HepG2 (cell line): ENCODE data around the gene TADA2A. TPM values are rescaled to one million over a fixed set of nuclear protein-coding genes. Genes with fewer than 3 reads are reported as not detected.
A peak's percentile ranks its signal among the peaks of the same experiment; 100 is the strongest.

Experiments
- ATF3 ChIP-seq: sonication (generic); formaldehyde crosslinking; IDR thresholded peaks from 2 replicates; pipeline ENCODE4 v1.4.0; 2020; ENCODE audit warnings: missing genetic modification reagents
- GTF2F1 ChIP-seq: fragments of 150-350 bp; IDR thresholded peaks from 2 replicates; pipeline ENCODE4 v1.6.1; 2014; ENCODE audit warnings: low read length
- HNRNPUL1 ChIP-seq: fragments of 200-400 bp; formaldehyde crosslinking; IDR thresholded peaks from 2 replicates; pipeline ENCODE4 v1.6.1; 2017; ENCODE audit warnings: low read depth, mild to moderate bottlenecking, low read length, moderate library complexity
- NR2C2 ChIP-seq: sonication (generic); formaldehyde crosslinking; IDR thresholded peaks from 2 replicates; pipeline ENCODE4 v1.4.0; 2020; ENCODE audit warnings: missing genetic modification reagents, mild to moderate bottlenecking, moderate library complexity, borderline replicate concordance
- RORA ChIP-seq: sonication (generic); formaldehyde crosslinking; IDR thresholded peaks from 2 replicates; pipeline ENCODE4 v1.5.0; 2020; ENCODE audit warnings: mild to moderate bottlenecking, missing genetic modification reagents, moderate library complexity
- SIX4 ChIP-seq: sonication (generic); formaldehyde crosslinking; IDR thresholded peaks from 2 replicates; pipeline ENCODE4 v1.4.0; 2020; ENCODE audit warnings: missing genetic modification reagents
- U2AF1 ChIP-seq: fragments of 200-400 bp; formaldehyde crosslinking; optimal IDR thresholded peaks from 2 replicates; pipeline ENCODE3; 2017; ENCODE audit warnings: mild to moderate bottlenecking, low read depth, low read length
- XRCC5 ChIP-seq: fragments of 200-400 bp; formaldehyde crosslinking; optimal IDR thresholded peaks from 2 replicates; pipeline ENCODE3; 2017; ENCODE audit warnings: mild to moderate bottlenecking, low read length
- ZBTB7A ChIP-seq: sonication (generic); formaldehyde crosslinking; IDR thresholded peaks from 2 replicates; pipeline ENCODE4 v1.8.0; 2022; ENCODE audit warnings: mild to moderate bottlenecking, missing genetic modification reagents
- ZNF20 ChIP-seq: sonication (generic); formaldehyde crosslinking; IDR thresholded peaks from 2 replicates; pipeline ENCODE4 v1.4.0; 2020; ENCODE audit warnings: mild to moderate bottlenecking, moderate library complexity, missing genetic modification reagents
- ZNF530 ChIP-seq: sonication (generic); formaldehyde crosslinking; IDR thresholded peaks from 2 replicates; pipeline ENCODE4 v1.5.0; 2020; ENCODE audit warnings: low read depth, mild to moderate bottlenecking, missing genetic modification reagents
- ZNF703 ChIP-seq: sonication (generic); formaldehyde crosslinking; IDR thresholded peaks from 2 replicates; pipeline ENCODE4 v1.5.1; 2020; ENCODE audit warnings: missing genetic modification reagents, mild to moderate bottlenecking, moderate library complexity, borderline replicate concordance
- ZSCAN29 ChIP-seq: sonication (generic); formaldehyde crosslinking; conservative IDR thresholded peaks from 2 replicates; pipeline ENCODE4 v1.4.0; 2020; ENCODE audit warnings: mild to moderate bottlenecking, missing genetic modification reagents
- ZSCAN9 ChIP-seq: IDR thresholded peaks from 2 replicates; pipeline ENCODE4 v1.6.1; 2016; ENCODE audit warnings: borderline replicate concordance
- polyA plus RNA-seq, 8 experiments: library from polyadenylated mRNA; depleted of rRNA in 3 of 8; stranded (reverse) in 7 of 8; unstranded in 1 of 8; fragments of >200 nt; fragmentation: Illumina TruSeq in 4 of 8; extraction: Trizol in 4 of 8; gene quantifications; 2 replicates each; pipeline versions ENCODE4 v1.2.1 to v1.2.3, GENCODE V29; 2011 to 2016; ENCODE audit warnings: low read depth in 4 of 8, missing spikeins in 1 of 8, mixed read lengths in 1 of 8; ENCODE audit not compliant: insufficient read depth in 1 of 8
- total RNA-seq, 5 experiments: library from RNA; depleted of rRNA; stranded (reverse); fragments of >200 nt; fragmentation: Illumina TruSeq; extraction: Trizol; gene quantifications; 2 replicates each; pipeline ENCODE4 v1.2.3, GENCODE V29; 2016; ENCODE audit warnings: low read depth in 1 of 5
- TF ChIP-seq, protein P1 (sequence below): sonication (generic); formaldehyde crosslinking; IDR thresholded peaks from 2 replicates; pipeline ENCODE4 v1.9.0; 2022; ENCODE audit warnings: low read depth, missing genetic modification reagents
- TF ChIP-seq, protein P2 (sequence below): sonication (generic); formaldehyde crosslinking; conservative IDR thresholded peaks from 2 replicates; pipeline ENCODE4 v1.4.0; 2020; ENCODE audit warnings: mild to moderate bottlenecking, missing genetic modification reagents, moderate library complexity
- TF ChIP-seq, protein P3 (sequence below): sonication (generic); formaldehyde crosslinking; IDR thresholded peaks from 2 replicates; pipeline ENCODE4 v1.4.0; 2020; ENCODE audit warnings: missing genetic modification reagents
- TF ChIP-seq, protein P4 (sequence below): sonication (generic); formaldehyde crosslinking; IDR thresholded peaks from 2 replicates; pipeline ENCODE4 v1.8.0; 2022; ENCODE audit warnings: low read depth, missing genetic modification reagents

Gene TADA2A
- total and polyA plus RNA-seq, 2 of the 13 experiments (the other 11 are each of a cell fraction or from before 2014, with no cell fraction given) = 8.0 to 14.0 TPM

DNA sequence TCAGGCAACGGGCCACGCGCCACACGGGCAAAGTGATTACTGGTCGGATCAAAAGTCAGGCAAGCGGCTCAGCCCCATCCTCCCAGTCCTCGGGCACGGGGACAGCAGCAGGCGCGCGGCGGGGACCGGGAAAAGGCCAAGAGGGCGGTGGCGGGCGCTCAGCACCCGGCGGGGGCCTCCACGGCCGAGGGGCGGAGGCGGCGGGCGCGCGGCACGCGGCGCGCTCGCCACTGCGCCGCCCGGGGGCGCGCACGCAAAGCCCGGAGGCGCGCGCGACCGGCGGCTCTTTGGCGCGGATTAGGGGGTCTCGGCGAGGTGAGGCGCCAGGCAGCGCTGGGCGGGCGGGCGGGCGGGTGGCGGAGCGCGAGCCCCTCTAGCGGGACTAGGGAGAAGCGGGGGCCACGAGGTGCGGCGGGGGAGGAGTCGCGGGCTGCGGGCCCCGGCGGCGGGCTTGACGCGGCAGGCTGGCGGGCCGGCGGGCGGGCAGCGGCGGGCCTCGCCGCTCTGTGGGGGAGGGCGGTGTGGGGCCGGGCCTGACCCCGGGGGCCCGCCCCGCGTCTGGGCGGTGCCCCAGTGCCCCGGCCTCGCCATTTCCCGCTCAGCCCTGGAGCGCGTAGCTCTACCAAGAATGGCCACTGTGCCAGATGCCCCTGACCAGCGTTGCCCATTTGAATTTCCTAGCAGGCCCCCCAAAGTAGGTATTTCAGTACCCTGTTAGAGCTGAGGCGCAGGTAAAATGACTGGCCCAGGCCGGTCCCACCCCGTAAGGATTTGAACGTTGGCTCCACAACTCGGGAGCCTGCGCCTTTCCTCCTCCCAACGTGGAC lies at the start of gene TADA2A, which contains the start of gene ACACA (continued):
- TF ChIP-seq HNRNPUL1 (no peak), ATF3 (no peak), RORA (no peak), ZNF703 (CRISPR knock-in tag) (no peak), NR2C2 (CRISPR knock-in tag) (0 out of 2 replicates have a peak, but pooled peaks have one; percentile 30), U2AF1 (no peak), ZNF530 (no peak), ZSCAN9 (no peak), ZBTB7A (CRISPR knock-in tag) (no peak), XRCC5 (peak; percentile 36), GTF2F1 (no peak), ZSCAN29 (CRISPR knock-in tag) (0 out of 2 replicates have a peak, but pooled peaks have one; percentile 59), ZNF20 (CRISPR knock-in tag) (no peak), SIX4 (CRISPR knock-in tag) (peak; percentile 20; the same call in 1 of the 2 replicates)
- TF ChIP-seq, protein P1, sequence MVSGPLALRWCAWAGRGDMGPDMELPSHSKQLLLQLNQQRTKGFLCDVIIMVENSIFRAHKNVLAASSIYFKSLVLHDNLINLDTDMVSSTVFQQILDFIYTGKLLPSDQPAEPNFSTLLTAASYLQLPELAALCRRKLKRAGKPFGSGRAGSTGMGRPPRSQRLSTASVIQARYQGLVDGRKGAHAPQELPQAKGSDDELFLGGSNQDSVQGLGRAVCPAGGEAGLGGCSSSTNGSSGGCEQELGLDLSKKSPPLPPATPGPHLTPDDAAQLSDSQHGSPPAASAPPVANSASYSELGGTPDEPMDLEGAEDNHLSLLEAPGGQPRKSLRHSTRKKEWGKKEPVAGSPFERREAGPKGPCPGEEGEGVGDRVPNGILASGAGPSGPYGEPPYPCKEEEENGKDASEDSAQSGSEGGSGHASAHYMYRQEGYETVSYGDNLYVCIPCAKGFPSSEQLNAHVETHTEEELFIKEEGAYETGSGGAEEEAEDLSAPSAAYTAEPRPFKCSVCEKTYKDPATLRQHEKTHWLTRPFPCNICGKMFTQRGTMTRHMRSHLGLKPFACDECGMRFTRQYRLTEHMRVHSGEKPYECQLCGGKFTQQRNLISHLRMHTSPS (CRISPR knock-in tag) = peak; percentile 59; the same call in 1 of the 2 replicates
- TF ChIP-seq, protein P2, sequence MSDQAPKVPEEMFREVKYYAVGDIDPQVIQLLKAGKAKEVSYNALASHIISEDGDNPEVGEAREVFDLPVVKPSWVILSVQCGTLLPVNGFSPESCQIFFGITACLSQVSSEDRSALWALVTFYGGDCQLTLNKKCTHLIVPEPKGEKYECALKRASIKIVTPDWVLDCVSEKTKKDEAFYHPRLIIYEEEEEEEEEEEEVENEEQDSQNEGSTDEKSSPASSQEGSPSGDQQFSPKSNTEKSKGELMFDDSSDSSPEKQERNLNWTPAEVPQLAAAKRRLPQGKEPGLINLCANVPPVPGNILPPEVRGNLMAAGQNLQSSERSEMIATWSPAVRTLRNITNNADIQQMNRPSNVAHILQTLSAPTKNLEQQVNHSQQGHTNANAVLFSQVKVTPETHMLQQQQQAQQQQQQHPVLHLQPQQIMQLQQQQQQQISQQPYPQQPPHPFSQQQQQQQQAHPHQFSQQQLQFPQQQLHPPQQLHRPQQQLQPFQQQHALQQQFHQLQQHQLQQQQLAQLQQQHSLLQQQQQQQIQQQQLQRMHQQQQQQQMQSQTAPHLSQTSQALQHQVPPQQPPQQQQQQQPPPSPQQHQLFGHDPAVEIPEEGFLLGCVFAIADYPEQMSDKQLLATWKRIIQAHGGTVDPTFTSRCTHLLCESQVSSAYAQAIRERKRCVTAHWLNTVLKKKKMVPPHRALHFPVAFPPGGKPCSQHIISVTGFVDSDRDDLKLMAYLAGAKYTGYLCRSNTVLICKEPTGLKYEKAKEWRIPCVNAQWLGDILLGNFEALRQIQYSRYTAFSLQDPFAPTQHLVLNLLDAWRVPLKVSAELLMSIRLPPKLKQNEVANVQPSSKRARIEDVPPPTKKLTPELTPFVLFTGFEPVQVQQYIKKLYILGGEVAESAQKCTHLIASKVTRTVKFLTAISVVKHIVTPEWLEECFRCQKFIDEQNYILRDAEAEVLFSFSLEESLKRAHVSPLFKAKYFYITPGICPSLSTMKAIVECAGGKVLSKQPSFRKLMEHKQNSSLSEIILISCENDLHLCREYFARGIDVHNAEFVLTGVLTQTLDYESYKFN = peak; percentile 28; the same call in 1 of the 2 replicates
- TF ChIP-seq, protein P3, sequence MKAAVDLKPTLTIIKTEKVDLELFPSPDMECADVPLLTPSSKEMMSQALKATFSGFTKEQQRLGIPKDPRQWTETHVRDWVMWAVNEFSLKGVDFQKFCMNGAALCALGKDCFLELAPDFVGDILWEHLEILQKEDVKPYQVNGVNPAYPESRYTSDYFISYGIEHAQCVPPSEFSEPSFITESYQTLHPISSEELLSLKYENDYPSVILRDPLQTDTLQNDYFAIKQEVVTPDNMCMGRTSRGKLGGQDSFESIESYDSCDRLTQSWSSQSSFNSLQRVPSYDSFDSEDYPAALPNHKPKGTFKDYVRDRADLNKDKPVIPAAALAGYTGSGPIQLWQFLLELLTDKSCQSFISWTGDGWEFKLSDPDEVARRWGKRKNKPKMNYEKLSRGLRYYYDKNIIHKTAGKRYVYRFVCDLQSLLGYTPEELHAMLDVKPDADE (CRISPR knock-in tag) = no peak
- TF ChIP-seq, protein P4, sequence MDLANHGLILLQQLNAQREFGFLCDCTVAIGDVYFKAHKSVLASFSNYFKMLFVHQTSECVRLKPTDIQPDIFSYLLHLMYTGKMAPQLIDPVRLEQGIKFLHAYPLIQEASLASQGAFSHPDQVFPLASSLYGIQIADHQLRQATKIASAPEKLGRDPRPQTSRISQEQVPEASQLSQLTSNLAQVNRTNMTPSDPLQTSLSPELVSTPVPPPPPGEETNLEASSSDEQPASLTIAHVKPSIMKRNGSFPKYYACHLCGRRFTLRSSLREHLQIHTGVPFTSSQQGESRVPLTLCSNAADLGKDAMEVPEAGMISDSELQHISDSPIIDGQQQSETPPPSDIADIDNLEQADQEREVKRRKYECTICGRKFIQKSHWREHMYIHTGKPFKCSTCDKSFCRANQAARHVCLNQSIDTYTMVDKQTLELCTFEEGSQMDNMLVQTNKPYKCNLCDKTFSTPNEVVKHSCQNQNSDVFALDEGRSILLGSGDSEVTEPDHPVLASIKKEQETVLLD (CRISPR knock-in tag) = peak; percentile 91
